ENCODE measurements around the gene RERGL.
"Not testable (repeated sequence)": the region's sequence is repeated elsewhere in the genome, so short reads cannot be mapped to it uniquely, and the experiment has no call there.

The RERGL gene

DNA sequence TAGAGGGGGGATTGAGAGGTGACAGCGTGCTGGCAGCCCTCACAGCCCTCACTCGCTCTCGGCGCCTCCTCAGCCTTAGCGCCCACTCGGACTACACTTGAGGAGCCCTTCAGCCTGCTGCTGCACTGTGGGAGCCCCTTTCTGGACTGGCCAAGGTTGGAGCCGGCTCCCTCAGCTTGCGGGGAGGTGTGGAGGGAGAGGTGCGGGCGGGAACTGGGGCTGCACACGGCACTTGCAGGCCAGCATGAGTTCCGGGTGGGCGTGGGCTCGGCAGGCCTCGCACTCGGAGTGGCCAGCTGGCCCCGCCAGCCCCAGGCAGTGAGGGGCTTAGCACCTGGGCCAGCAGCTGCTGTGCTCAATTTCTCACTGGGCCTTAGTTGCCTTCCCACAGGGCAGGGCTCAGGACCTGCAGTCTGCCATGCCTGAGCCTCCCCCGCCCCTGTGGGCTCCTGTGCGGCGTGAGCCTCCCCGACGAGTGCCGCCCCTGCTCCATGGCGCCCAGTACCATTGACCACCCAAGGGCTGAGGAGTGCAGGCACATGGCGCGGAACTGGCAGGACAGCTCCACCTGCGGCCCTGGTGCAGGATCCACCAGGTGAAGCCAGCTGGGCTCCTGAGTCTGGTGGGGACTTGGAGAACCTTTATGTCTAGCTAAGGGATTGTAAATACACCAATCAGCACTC, 49.8 kb downstream of the RERGL start:
- not testable (repeated sequence) for H3K27me3 ChIP-seq (ENCODE audit: insufficient read depth, low read length); H2AFZ ChIP-seq (ENCODE audit: low read length, unreplicated experiment); H3K4me3 ChIP-seq (ENCODE audit: low read depth, low read length); H3K79me2 ChIP-seq (ENCODE audit: control insufficient read depth, insufficient read depth, low read length, unreplicated experiment); H3K27ac ChIP-seq (ENCODE audit: low read depth, low read length); H3K36me3 ChIP-seq (ENCODE audit: insufficient read depth, low read length); H3K4me1 ChIP-seq (ENCODE audit: control insufficient read depth, insufficient read depth, low read length, unreplicated experiment)
